Measurements from ENCODE around the gene FBN1. TPM values are rescaled to one million over a fixed set of nuclear protein-coding genes. Genes with fewer than 3 reads are reported as not detected.

The FBN1 gene
- total RNA-seq, 1 experiment from 2014 or later = 1.1 TPM

- no peak for TF ChIP-seq CTCF (IDR thresholded peaks at IDR 0.05; ENCODE audit: unreplicated experiment)
- Mint-ChIP-seq H3K4me1 (ENCODE audit: low read depth, unreplicated experiment) (no peaks in the 10 kb centered on the region), H3K27ac (ENCODE audit: unreplicated experiment) (no peak overlapping the region), H3K4me3 (ENCODE audit: low read depth, unreplicated experiment) (no peak overlapping the region), H3K27me3 (ENCODE audit: unreplicated experiment) (no peaks in the 10 kb centered on the region), H3K36me3 (ENCODE audit: insufficient read depth, unreplicated experiment) (no peaks in the 10 kb centered on the region), H3K9me3 (ENCODE audit: low read depth, unreplicated experiment) (no peaks in the 10 kb centered on the region)
- intact Hi-C loops (cut with micrococcal nuclease; ENCODE audit: unreplicated experiment) = no loop called here
- no peak for DNase-seq
- no TSS peak for BruUV-seq (replicated peaks)
- CTCF ChIA-PET = no interaction called here
Measured at GRCh38 chr15:48578965-48579364, 66.5 kb downstream of the FBN1 start.

- no peak for DNase-seq
- Mint-ChIP-seq H3K9me3 (ENCODE audit: low read depth, unreplicated experiment) (no peaks in the 10 kb centered on the region), H3K36me3 (ENCODE audit: insufficient read depth, unreplicated experiment) (no peaks in the 10 kb centered on the region), H3K27me3 (ENCODE audit: unreplicated experiment) (no peaks in the 10 kb centered on the region), H3K4me1 (ENCODE audit: low read depth, unreplicated experiment) (no peaks in the 10 kb centered on the region), H3K4me3 (ENCODE audit: low read depth, unreplicated experiment) (no peak overlapping the region), H3K27ac (ENCODE audit: unreplicated experiment) (no peak overlapping the region)
- TF ChIP-seq CTCF (IDR thresholded peaks at IDR 0.05; ENCODE audit: unreplicated experiment) = no peak
- no TSS peak for BruUV-seq (replicated peaks)
- CTCF ChIA-PET = no interaction called here
- intact Hi-C loops (cut with micrococcal nuclease; ENCODE audit: unreplicated experiment) = no loop called here
Measured at GRCh38 chr15:48577469-48577868, 68.0 kb downstream of the FBN1 start.

- intact Hi-C loops (cut with micrococcal nuclease; ENCODE audit: unreplicated experiment) = loop anchor here (5.0 kb wide), 1 partner anchor 53 kb away; no protein-coding TSS in a partner anchor
- no peak overlapping the region for H3K4me3 Mint-ChIP-seq (ENCODE audit: low read depth, unreplicated experiment)
- DNase-seq = no peak
- no peaks in the 10 kb centered on the region for H3K27me3 Mint-ChIP-seq (ENCODE audit: unreplicated experiment)
- no peaks in the 10 kb centered on the region for H3K4me1 Mint-ChIP-seq (ENCODE audit: low read depth, unreplicated experiment)
- CTCF ChIA-PET = no interaction called here
- no peaks in the 10 kb centered on the region for H3K9me3 Mint-ChIP-seq (ENCODE audit: low read depth, unreplicated experiment)
- H3K27ac Mint-ChIP-seq (ENCODE audit: unreplicated experiment) = no peak overlapping the region
- no TSS peak for BruUV-seq (replicated peaks)
- no peaks in the 10 kb centered on the region for H3K36me3 Mint-ChIP-seq (ENCODE audit: insufficient read depth, unreplicated experiment)
- TF ChIP-seq CTCF (IDR thresholded peaks at IDR 0.05; ENCODE audit: unreplicated experiment) = no peak
Measured at GRCh38 chr15:48574187-48574586, 71.3 kb downstream of the FBN1 start.

- Mint-ChIP-seq H3K9me3 (ENCODE audit: low read depth, unreplicated experiment) (no peaks in the 10 kb centered on the region), H3K4me3 (ENCODE audit: low read depth, unreplicated experiment) (no peak overlapping the region), H3K4me1 (ENCODE audit: low read depth, unreplicated experiment) (no peaks in the 10 kb centered on the region), H3K27ac (ENCODE audit: unreplicated experiment) (no peak overlapping the region), H3K27me3 (ENCODE audit: unreplicated experiment) (no peaks in the 10 kb centered on the region), H3K36me3 (ENCODE audit: insufficient read depth, unreplicated experiment) (no peaks in the 10 kb centered on the region)
- CTCF ChIA-PET = no interaction called here
- DNase-seq = no peak
- no peak for TF ChIP-seq CTCF (IDR thresholded peaks at IDR 0.05; ENCODE audit: unreplicated experiment)
- no TSS peak for BruUV-seq (replicated peaks)
- intact Hi-C loops (cut with micrococcal nuclease; ENCODE audit: unreplicated experiment) = loop anchor here (5.0 kb wide), 1 partner anchor 54 kb away; no protein-coding TSS in a partner anchor
Measured at GRCh38 chr15:48573780-48574179, 71.7 kb downstream of the FBN1 start.
